Measurements from ENCODE around the gene GOLPH3. TPM values are rescaled to one million over a fixed set of nuclear protein-coding genes. Genes with fewer than 3 reads are reported as not detected.

GOLPH3 gene
- total and polyA plus RNA-seq, 2 of the 8 experiments (the other 6 are each of a cell fraction or from before 2014, with no cell fraction given): 53.7 to 93.6 TPM

GRCh38 chr5:32108167-32108566 is 66.0 kb downstream of the GOLPH3 start:
- H3K9ac ChIP-seq (replicated peaks in 1 of 4; ENCODE audit: extremely low read depth in 1 of 4, low read depth in 3 of 4, low read length in 3 of 4): no peak overlapping the region
- DNase-seq (ENCODE audit: low read depth in 1 of 2, low spot score in 2 of 2) (no peak), FAIRE-seq (no peak)
- no peak overlapping the region for H2BK12ac ChIP-seq (ENCODE audit: low read depth, low read length)
- H3K23me2 ChIP-seq (ENCODE audit: low read depth, low read length): no peaks in the 10 kb centered on the region
- no peaks in the 10 kb centered on the region for H3K27me3 ChIP-seq (replicated peaks in 1 of 4; ENCODE audit: control insufficient read depth in 3 of 4, extremely low read depth in 1 of 4, insufficient read depth in 3 of 4, low read length in 3 of 4)
- H3K79me2 ChIP-seq (ENCODE audit: control insufficient read depth in 1 of 2, insufficient read depth in 2 of 2, low read length in 2 of 2): no peaks in the 10 kb centered on the region; a peak in 1 of 4 replicates
- H3K18ac ChIP-seq (ENCODE audit: extremely low read depth, low read length): no peak overlapping the region
- H3K4me2 ChIP-seq (ENCODE audit: insufficient read depth in 1 of 2, low read depth in 2 of 2, low read length in 2 of 2): no peak overlapping the region
- TF ChIP-seq RXRA (IDR thresholded peaks at IDR 0.05; ENCODE audit: insufficient read depth, low read depth, low read length) (no peak), EGR1 (IDR thresholded peaks at IDR 0.05; ENCODE audit: borderline replicate concordance, low read depth, low read length) (no peak), SIN3A (conservative IDR thresholded peaks at IDR 0.05 in 1 of 2, IDR thresholded peaks at IDR 0.05 in 1 of 2; ENCODE audit: low read depth in 1 of 2, low read length in 2 of 2) (no peak), FOSL1 (IDR thresholded peaks at IDR 0.05; ENCODE audit: insufficient read depth, low read depth, low read length) (no peak), CBX5 (IDR thresholded peaks at IDR 0.05; ENCODE audit: low read depth, low read length) (no peak), EZH2 (IDR thresholded peaks at IDR 0.05; ENCODE audit: low read depth, low read length, severe bottlenecking) (no peak), TBP (IDR thresholded peaks at IDR 0.05; ENCODE audit: low read depth, low read length) (no peak), KDM4A (IDR thresholded peaks at IDR 0.05; ENCODE audit: low read depth, low read length, severe bottlenecking) (no peak), E2F6 (IDR thresholded peaks at IDR 0.05) (no peak)
- TF ChIP-seq, protein P1, sequence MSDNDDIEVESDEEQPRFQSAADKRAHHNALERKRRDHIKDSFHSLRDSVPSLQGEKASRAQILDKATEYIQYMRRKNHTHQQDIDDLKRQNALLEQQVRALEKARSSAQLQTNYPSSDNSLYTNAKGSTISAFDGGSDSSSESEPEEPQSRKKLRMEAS (IDR thresholded peaks at IDR 0.05): no peak
- TF ChIP-seq, protein P2, sequence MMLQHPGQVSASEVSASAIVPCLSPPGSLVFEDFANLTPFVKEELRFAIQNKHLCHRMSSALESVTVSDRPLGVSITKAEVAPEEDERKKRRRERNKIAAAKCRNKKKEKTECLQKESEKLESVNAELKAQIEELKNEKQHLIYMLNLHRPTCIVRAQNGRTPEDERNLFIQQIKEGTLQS (IDR thresholded peaks at IDR 0.05; ENCODE audit: insufficient read depth, low read depth, low read length): no peak
- no peak overlapping the region for H2BK120ac ChIP-seq (replicated peaks; ENCODE audit: low read depth, low read length)
- no peak overlapping the region for H4K91ac ChIP-seq (replicated peaks; ENCODE audit: insufficient read length, low read length)
- no peak overlapping the region for H3K4ac ChIP-seq (replicated peaks; ENCODE audit: insufficient read length, low read depth, low read length)
- H4K20me1 ChIP-seq (replicated peaks in 1 of 2; ENCODE audit: control insufficient read depth in 1 of 2, insufficient read depth in 2 of 2, low read length in 2 of 2): peaks cover 5% of the 10 kb centered on the region in 2 experiments
- H3K79me1 ChIP-seq (ENCODE audit: low read depth, low read length): no peaks in the 10 kb centered on the region
- no peak overlapping the region for H2BK15ac ChIP-seq (ENCODE audit: low read length)
- H3K4me1 ChIP-seq (replicated peaks in 1 of 4; ENCODE audit: control insufficient read depth in 3 of 4, insufficient read depth in 4 of 4, low read length in 3 of 4): no peaks in the 10 kb centered on the region
- H2AK5ac ChIP-seq (ENCODE audit: low read depth, low read length): no peak overlapping the region
- H3K9me3 ChIP-seq (ENCODE audit: insufficient read depth in 2 of 2, low read depth in 1 of 2, low read length in 1 of 2): peaks cover 5 to 6% of the 10 kb centered on the region in 2 experiments
- H3K36me3 ChIP-seq (ENCODE audit: control insufficient read depth in 2 of 4, insufficient read depth in 4 of 4, low read length in 3 of 4): peaks cover 9 to 82% (median 41%) of the 10 kb centered on the region in 4 experiments
- H3K4me3 ChIP-seq (ENCODE audit: extremely low read depth in 1 of 4, insufficient read depth in 2 of 4, low read depth in 3 of 4, low read length in 4 of 4): no peak overlapping the region
- no peak overlapping the region for H3K27ac ChIP-seq (ENCODE audit: low read depth, low read length)
- no peak overlapping the region for H3K56ac ChIP-seq (replicated peaks; ENCODE audit: insufficient read length, low read depth, low read length)
- H2BK5ac ChIP-seq (ENCODE audit: low read depth, low read length): no peak overlapping the region
- ChIA-PET CTCF (ENCODE audit: partially characterized antibody) (interaction anchor here (0.9 to 2.4 kb wide), 7 partner anchors 11 to 282 kb away, joined by 3 to 12 read pairs (median 4); no protein-coding TSS in a partner anchor), POLR2A (ENCODE audit: partially characterized antibody) (no interaction called here)
- no peak overlapping the region for H3K23ac ChIP-seq (ENCODE audit: insufficient read length)
- no peak overlapping the region for H4K5ac ChIP-seq (ENCODE audit: insufficient read length, low read depth, low read length)
- no peak overlapping the region for H3K14ac ChIP-seq (ENCODE audit: insufficient read length)
- no peak overlapping the region for H2BK20ac ChIP-seq (ENCODE audit: low read length)
- 91% methylated on average over 4 of the region's 4 CpGs; no CpG with 5 or more reads in 1 of the 2 experiments for WGBS, 2 experiments (ENCODE audit: extremely low coverage in 1 of 2, insufficient coverage in 1 of 2, insufficient read length in 1 of 2, insufficient replicate concordance in 2 of 2, low coverage in 1 of 2, low lambda C conversion rate in 2 of 2, missing lambda C conversion rate in 1 of 2)
- H2AFZ ChIP-seq (ENCODE audit: low read length): no peak overlapping the region
- no peak overlapping the region for H4K8ac ChIP-seq (ENCODE audit: extremely low read depth, insufficient read depth, low read length)

All from H1 (cell line).